NT2/D1 (cell line): Measurements from ENCODE around the gene CUL3.

Source experiments
- DNase-seq: peaks from one replicate; pipeline ENCODE4 v3.0.0-alpha.2; 2011; ENCODE audit warnings: low read depth, low spot score
- H3K27me3 ChIP-seq: 2 replicates; pipeline ENCODE4 v1.6.0; 2011; ENCODE audit warnings: mild to moderate bottlenecking; ENCODE audit not compliant: insufficient read length, insufficient read depth
- H3K36me3 ChIP-seq: 2 replicates; pipeline ENCODE4 v1.6.1; 2011; ENCODE audit warnings: mild to moderate bottlenecking, low read length, mixed read lengths; ENCODE audit not compliant: insufficient read depth, insufficient read length
- H3K4me1 ChIP-seq: 2 replicates; pipeline ENCODE4 v1.5.1; 2011; ENCODE audit not compliant: insufficient read depth, insufficient read length
- H3K4me3 ChIP-seq: 2 replicates; pipeline ENCODE4 v1.5.1; 2011; ENCODE audit warnings: low read depth; ENCODE audit not compliant: insufficient read length
- H3K9ac ChIP-seq: 2 replicates; pipeline ENCODE4 v1.6.0; 2011; ENCODE audit warnings: low read depth; ENCODE audit not compliant: insufficient read length
- H3K9me3 ChIP-seq: 2 replicates; pipeline ENCODE4 v1.5.1; 2011; ENCODE audit warnings: mild to moderate bottlenecking, low read length; ENCODE audit not compliant: insufficient read depth
- SUZ12 ChIP-seq: IDR thresholded peaks from 2 replicates; pipeline ENCODE4 v1.6.1; 2011; ENCODE audit not compliant: insufficient read length, insufficient read depth; ENCODE audit errors: extremely low read depth
- YY1 ChIP-seq: IDR thresholded peaks from 2 replicates; pipeline ENCODE4 v1.6.1; 2011; ENCODE audit not compliant: insufficient read length, insufficient read depth
- ZNF274 ChIP-seq: IDR thresholded peaks from 2 replicates; pipeline ENCODE4 v1.6.1; 2011; ENCODE audit warnings: mild to moderate bottlenecking, low read depth, low read length

Gene CUL3

GRCh38 chr2:224576088-224576715 is 9.0 kb downstream of the CUL3 start:
- Histone ChIP-seq H3K9ac (no peak overlapping the region), H3K9me3 (no peaks in the 10 kb centered on the region), H3K27me3 (no peaks in the 10 kb centered on the region), H3K4me1 (no peaks in the 10 kb centered on the region), H3K4me3 (no peak overlapping the region), H3K36me3 (peaks cover 4% of the 10 kb centered on the region)
- TF ChIP-seq SUZ12: no peak
- TF ChIP-seq YY1: no peak
- no peak for TF ChIP-seq ZNF274
- no peak for DNase-seq

DNA sequence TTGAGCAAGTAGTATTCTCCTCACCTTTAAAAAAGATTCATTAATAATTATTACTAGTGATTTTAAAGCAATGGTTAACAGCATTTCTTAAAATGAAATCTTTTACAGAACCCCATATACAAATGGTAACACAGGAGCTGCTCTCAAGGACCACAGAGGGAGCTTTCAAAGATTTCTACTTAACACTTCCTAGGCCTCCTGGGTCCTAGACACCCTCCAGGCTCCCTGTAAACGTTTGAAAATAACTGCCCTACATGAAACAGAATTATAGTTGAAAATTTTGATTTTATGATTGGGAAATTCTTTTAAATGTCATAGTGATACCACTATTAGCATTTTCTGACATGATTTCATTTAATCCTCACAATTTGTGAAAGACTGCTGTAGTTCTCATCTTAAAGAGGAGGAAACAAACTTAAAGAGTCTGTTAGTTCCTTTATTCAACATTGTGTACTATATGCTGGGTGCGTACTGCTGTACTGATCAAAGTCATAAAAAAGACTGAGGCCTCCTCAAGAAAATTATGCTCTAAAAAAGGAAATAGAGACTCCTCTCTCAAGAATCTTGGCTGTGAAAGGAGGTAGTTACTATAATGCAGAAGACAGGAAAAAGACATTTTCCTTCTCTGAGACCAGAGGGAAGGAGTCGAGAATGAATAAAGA is 10.6 kb downstream of the CUL3 start:
- TF ChIP-seq SUZ12: no peak
- TF ChIP-seq ZNF274: no peak
- no peak for TF ChIP-seq YY1
- Histone ChIP-seq H3K36me3 (no peaks in the 10 kb centered on the region), H3K9ac (no peak overlapping the region), H3K4me3 (no peak overlapping the region), H3K4me1 (no peaks in the 10 kb centered on the region), H3K27me3 (no peaks in the 10 kb centered on the region), H3K9me3 (no peaks in the 10 kb centered on the region)
- no peak for DNase-seq

DNA sequence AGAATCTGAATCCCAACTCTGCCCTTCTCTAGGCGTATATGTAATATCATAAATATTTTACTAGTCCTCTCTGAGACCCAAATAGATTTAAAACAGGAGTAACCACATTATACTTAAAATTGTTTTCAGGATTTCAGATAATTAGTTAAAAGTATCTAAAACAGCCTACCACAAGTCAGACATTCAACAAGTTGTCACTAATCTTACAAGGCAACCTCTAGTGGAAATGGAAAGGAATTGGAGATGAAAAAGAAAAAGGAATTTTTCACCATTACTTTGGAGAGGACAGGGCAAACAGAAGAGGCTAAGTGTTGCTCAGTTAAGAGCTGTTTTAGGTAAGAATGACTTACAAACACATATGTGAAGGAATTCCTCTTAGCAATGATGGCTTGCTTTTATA is 11.4 kb downstream of the CUL3 start:
- Histone ChIP-seq H3K4me1 (no peaks in the 10 kb centered on the region), H3K9ac (no peak overlapping the region), H3K4me3 (no peak overlapping the region), H3K9me3 (no peaks in the 10 kb centered on the region), H3K27me3 (no peaks in the 10 kb centered on the region), H3K36me3 (no peaks in the 10 kb centered on the region)
- no peak for TF ChIP-seq ZNF274
- no peak for TF ChIP-seq YY1
- TF ChIP-seq SUZ12: no peak
- DNase-seq: no peak

DNA sequence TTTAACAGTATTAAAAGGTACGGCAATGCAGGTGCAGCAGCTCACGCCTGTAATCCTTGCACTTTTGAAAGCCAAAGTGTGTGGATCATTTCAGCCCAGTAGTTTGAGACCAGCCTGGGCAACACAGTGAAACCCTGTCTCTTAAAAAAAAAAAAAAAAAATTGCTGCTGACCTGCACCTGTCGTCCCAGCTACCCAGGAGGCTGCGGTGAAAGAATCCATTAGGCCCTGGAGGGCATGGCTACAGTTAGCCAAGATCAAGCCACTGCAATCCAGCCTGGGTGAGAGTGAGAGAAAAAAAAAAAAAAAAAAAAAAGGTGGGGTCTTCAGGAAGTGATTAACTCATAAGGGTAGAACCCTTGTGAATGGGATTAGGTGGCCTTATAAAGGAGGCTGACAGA is 12.8 kb downstream of the CUL3 start:
- TF ChIP-seq SUZ12: no peak
- no peak for TF ChIP-seq ZNF274
- TF ChIP-seq YY1: no peak
- no peaks in the 10 kb centered on the region for H3K4me1 ChIP-seq
- DNase-seq: no peak
- no peaks in the 10 kb centered on the region for H3K9me3 ChIP-seq
- H3K4me3 ChIP-seq: no peak overlapping the region
- no peaks in the 10 kb centered on the region for H3K27me3 ChIP-seq
- H3K9ac ChIP-seq: no peak overlapping the region
- H3K36me3 ChIP-seq: no peaks in the 10 kb centered on the region

DNA sequence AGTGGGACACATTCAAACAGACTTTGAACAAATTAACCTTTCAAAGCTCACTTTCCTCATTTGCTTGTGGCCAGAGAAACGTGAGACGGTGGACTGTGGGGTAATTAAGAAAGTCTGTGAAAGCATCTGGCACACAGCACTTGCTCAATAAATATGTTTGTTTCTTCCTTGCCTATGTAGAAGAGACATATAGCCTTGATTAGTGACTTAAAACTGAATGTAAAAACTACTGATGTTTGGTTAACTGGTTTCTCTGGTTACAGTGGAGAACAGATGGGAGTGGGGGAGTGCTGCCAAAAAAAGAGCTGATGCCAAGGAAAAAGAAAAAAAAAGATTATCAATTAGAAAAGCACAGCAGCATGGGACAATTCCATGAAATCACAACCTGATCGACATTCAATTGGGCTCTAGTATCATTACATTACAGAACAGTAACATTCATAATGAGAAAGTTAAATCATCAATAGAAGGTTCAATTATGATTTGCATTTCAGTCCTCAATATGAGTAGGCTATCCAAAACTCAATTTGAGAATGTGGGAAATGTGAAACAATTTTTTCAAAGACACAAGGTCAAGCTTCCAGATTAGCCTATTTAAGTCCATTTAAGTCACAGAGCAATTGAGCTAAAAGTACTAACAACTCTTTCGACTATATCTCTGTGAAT is 14.7 kb downstream of the CUL3 start:
- Histone ChIP-seq H3K4me1 (no peaks in the 10 kb centered on the region), H3K36me3 (peaks cover 16% of the 10 kb centered on the region)
- TF ChIP-seq YY1: no peak

DNA sequence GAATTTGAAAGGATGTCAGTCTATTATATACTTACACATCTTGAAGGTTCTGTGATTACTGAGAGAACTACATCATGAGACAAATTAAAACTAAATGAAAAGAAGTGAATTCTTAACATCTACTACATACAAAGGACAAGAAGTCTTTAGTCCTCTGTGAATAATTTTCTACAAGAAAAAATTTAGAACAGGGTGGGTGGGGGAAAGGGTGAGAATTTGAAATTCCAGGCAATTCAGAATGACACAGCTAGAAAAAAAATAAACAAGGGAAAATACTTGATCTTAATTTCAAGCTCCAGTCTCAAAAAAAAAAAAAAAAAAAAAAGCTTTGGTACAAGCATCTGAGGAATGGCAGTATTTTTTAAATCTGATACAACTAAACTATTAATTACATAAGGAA is 15.5 kb downstream of the CUL3 start:
- no peak overlapping the region for H3K9ac ChIP-seq

More for the DNA sequence above, 14.7 kb downstream of the CUL3 start:
- DNase-seq: no peak
- Histone ChIP-seq H3K9me3 (no peaks in the 10 kb centered on the region), H3K4me3 (no peak overlapping the region), H3K9ac (no peak overlapping the region), H3K27me3 (no peaks in the 10 kb centered on the region)

GRCh38 chr2:224565452-224566035 is 19.6 kb downstream of the CUL3 start:
- Histone ChIP-seq H3K4me3 (no peak overlapping the region), H3K27me3 (no peaks in the 10 kb centered on the region), H3K9ac (no peak overlapping the region), H3K4me1 (no peaks in the 10 kb centered on the region), H3K36me3 (peaks cover 16% of the 10 kb centered on the region), H3K9me3 (no peaks in the 10 kb centered on the region)
- TF ChIP-seq ZNF274 (no peak), SUZ12 (no peak), YY1 (no peak)
- DNase-seq: no peak

More for the DNA sequence above, 15.5 kb downstream of the CUL3 start:
- no peaks in the 10 kb centered on the region for H3K27me3 ChIP-seq
- H3K36me3 ChIP-seq: peaks cover 16% of the 10 kb centered on the region
- no peak overlapping the region for H3K4me3 ChIP-seq
- H3K9me3 ChIP-seq: no peaks in the 10 kb centered on the region
- TF ChIP-seq ZNF274 (no peak), SUZ12 (no peak), YY1 (no peak)
- H3K4me1 ChIP-seq: no peaks in the 10 kb centered on the region
- DNase-seq: no peak
